Effector CD4-positive, alpha-beta T cell (primary cell): ENCODE measurements around the gene RFX2.
"Not testable (repeated sequence)": the region's sequence is repeated elsewhere in the genome, so short reads cannot be mapped to it uniquely, and the experiment has no call there.

Source experiments
- DNase-seq: peaks from one replicate; pipeline ENCODE4 v3.0.0-alpha.2; 2020

RFX2 gene

DNA sequence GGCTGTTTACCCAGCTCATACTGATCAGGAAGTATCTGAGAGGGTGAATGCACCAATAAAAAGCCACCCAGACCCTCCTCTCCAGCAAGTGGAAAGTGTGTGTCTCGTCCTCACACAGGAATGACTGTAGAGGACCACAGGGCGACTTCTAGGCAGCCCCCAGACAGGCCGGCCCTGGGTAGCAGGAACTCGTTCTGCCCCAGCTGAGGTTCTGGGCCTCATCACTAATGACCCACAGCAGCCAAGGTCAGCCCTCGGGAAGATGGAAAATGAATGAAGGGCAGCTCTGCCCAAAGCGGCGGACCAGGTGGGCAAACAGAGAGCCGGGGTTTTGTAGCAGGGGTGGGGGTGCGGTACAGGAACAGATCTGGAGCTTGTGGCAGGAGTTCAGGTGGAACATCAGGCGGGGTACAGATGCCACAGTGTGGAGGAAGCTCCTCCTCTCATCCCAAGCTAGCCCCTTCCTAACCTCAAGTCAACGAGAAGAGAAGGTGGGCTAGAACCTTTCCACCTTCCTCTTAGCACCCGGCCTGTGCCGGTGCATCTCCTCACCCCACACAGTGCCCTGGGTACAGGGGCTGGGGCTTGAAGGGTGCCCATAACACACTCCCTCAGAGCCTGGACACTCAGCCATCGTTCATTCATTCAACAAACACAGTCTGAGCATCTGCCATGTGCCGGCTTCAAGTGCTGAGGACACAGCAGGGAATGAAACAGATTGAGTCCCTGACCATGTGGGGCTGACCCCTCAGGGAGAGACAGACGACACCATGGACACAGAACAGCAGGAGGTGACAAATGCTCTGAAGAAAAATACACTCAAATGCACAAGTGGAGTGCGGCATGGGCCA is 36.2 kb downstream of the RFX2 start:
- no peak for DNase-seq

DNA sequence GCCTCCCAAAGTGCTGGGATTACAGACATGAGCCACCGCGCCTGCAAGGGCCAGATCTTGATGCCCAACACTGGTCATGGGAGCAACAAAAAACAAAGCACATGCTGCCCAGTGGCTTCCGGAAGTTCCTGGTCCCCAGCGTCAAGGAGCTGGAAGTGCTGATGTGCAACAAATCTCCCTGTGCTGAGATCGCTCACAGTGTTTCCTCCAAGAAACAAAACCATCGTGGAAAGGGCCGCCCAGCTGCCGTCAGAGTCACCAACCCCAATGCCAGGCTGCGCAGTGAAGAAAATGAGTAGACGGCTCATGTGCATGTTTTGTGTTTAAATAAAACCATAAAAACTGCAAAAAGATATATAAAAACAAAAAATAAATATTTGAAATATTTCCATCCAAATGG is 37.1 kb downstream of the RFX2 start:
- DNase-seq: not testable (repeated sequence)

DNA sequence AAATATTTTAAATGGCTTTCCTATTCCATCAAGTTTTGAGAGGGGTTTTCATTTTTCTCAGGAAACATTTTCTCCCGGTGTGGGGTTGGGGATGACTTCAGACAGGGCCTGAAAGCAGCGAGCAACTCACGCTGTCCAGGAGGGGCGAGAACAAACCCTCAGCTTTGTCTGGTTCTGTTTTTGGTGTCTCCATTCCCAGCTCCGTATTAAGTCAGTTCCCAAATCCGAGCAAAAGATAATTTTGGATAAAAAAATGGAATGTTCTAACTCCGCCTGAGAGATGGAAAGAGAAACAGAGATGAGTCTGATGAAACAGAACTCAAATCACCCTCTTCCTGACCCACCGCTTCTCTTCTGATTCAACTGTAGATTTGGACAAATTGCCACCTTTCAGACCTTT is 38.4 kb downstream of the RFX2 start:
- no peak for DNase-seq

DNA sequence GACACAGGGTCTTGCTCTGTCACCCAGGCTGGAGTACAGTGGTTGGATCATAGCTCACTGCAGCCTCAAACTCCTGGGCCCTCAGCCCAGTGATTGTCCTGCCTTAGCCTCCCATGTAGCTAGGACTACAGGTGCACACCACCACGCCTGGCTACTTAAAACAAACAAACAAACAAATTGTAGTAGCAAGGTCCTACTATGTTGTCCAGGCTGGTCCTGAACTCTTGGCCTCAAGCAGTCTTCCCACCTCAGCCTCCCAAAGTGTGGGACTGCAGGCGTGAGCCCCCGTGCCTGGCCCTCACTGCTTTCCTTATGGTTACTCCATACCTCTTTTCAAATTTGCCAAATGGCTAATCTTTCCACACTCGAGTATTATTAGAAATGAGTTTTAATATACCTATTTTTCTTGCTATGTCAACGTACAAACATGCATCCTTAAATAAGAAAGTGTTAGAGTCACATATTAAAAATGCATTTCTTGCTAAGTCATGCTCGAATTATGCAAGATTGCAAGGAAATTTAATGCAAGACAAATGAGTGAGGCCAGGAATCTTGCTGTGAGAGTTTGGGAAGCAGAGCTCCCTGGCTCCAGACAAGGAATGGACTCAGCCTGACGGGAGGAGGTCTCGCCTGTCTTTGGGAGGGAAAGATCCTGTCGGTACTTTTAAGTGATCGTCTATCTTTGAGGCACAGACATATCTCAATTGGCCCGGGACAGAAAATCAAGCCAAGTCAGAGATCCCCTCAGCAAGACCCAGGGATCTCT is 39.4 kb downstream of the RFX2 start:
- DNase-seq: no peak

DNA sequence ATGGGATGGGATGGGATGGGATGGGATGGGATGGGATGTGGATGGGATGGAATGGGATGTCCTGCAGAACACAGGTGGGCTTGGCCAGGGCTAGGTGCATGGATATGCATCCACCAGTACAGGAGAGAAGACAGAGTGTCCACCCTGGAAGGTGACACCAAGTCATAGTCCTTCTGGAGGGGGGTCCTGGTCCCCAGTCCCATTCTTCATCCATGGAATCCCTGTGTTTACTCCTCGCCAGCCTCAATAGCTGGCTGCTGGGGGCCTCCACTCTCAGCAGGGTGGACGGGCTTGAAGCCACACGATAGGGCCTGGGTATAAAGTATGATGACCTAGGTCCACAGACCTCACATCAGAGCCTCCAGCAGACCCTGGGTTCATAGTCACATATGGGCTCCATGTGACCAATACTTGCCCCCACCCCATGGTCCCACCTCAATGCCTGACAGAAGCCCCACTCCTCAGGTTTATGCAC is 40.1 kb downstream of the RFX2 start:
- DNase-seq: no peak

DNA sequence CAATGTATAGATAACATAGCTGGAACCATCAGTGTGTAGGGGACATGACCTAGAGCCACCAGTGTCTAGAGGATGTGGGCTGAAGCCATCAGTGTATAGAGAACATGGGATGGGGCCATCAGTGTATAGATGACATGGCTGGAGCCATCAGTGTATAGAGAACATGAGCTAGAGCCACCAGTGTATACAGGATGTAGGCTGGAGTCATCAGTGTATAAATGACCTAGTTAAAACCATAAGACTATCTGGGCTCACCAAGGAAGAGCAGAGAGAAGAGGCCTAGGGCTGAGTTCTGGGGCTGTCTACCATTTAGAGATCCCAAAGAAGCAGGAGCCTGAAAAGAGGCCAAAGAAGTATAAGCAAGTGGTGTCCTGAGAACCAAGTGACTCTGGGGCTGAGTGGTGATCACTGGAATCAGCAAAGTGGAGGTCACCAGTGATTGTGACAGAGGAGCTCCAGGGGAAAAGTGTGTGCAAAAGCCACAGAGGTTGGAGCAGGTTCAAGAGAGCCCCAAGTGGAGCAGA is 41.0 kb downstream of the RFX2 start:
- no peak for DNase-seq

DNA sequence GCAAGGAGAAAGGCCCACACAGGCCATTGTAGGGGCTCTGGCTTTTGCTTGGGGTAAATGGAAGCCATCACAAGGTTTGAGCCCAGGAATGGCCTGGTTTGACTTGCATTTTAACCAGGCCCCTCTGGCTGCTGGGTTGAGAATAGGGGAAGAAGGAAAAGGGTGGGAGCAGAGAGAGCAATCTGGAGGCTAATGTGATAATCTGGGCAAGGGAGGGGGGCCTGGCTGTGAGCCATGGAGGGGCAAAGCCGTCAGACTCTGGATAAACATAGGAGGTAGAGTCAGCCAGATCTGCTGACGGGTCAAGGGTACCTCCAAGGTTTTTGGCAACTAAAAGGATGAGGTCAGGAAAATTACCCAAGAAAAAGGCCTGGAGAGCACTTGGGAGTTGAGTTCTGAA is 41.6 kb downstream of the RFX2 start:
- DNase-seq: no peak

DNA sequence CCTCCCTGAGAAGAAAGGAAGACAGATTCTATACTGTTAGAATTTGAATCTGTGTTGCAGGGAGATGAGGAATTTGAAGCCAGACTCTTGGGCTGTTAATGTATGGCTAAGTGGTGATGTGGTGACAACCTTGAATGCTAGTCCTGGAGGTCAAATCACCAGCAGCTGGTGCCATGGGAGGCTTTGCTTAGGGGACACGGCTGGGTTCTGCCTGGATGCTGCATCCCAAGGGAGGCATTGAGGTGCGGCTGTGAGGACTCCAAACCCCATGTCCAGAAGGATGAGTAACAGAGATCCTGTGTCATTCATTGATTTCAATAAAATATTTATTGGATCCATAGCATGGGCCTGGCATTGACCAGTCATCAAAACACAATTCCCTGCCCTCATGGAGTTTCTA is 42.3 kb downstream of the RFX2 start:
- no peak for DNase-seq

DNA sequence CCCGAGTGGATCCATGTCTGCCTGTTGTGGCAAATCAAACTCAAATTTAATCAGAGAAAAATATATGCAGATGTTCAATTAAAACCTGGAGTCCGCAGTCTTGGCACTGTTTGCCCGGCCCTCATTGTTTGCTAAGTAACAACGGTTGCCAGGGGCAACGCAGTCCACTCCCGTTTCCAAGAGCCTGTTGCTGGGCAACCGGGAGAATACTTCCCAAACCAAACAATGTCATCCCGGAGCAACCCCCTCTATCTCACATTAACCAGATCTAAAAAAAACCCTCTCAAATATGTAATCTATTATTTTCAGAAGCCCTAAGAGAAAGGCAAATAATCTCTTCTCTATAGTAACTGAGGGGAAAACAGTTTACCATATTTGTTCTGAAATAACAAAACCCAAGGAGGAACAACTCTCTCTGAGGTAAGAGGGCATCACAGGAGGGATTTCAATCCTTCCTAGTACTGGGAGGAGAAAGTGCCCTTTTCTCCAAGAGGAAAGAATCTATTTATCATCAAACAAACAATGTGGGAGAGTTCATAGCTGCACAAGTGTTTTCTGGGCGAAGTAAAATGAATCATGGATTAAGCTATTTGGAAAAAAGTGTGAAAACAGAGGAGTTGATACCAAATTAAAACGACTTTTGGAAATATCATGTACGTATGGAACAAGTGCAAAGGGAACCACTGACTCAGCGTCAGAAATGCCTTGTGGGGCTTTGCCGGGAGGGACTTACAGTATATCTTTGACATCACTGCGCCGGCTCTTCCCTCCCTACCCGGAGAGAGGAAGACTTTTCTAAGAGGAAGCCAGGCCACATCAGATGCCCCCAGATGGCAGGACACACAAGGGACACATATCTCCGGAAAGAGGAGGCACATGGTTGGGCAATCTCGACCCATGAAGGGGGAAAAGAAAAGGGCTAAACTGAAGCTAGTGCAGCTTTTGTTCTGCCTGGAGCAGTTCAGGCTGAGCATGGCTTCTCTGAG is 43.3 kb downstream of the RFX2 start:
- peak; percentile 50 for DNase-seq

DNA sequence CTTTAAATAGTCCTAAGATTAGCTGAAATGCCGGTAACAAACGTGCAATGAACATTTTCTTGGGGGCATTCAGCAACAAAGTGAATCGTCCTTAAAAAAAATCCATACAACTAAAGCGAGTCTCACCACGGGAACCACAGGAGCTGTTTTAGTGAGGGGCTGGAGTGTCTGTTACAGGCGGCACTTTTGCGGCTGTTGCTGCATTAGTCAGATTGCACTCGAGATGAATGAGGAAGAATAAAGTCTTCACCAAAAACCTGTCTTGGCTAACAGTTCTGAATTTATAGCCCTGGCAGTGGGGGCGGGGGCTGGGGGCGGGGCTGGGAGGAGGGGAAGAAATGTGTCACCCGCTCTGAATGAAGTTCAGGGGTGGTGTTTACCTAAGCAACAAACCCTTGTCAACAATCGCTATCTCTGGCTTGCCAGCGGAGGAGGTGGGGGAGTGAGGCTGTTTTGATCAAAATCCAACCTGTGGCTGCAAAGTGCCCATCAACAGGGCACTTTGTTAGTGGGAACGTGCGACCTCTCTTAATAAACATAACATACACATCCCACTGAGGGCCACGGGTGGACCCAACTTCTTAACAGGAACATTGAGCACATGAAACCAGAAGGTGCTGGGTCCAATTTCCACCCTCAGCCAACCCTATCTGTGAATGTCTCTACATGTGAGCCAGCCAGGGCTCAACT is 44.5 kb downstream of the RFX2 start:
- DNase-seq: peak; percentile 43

DNA sequence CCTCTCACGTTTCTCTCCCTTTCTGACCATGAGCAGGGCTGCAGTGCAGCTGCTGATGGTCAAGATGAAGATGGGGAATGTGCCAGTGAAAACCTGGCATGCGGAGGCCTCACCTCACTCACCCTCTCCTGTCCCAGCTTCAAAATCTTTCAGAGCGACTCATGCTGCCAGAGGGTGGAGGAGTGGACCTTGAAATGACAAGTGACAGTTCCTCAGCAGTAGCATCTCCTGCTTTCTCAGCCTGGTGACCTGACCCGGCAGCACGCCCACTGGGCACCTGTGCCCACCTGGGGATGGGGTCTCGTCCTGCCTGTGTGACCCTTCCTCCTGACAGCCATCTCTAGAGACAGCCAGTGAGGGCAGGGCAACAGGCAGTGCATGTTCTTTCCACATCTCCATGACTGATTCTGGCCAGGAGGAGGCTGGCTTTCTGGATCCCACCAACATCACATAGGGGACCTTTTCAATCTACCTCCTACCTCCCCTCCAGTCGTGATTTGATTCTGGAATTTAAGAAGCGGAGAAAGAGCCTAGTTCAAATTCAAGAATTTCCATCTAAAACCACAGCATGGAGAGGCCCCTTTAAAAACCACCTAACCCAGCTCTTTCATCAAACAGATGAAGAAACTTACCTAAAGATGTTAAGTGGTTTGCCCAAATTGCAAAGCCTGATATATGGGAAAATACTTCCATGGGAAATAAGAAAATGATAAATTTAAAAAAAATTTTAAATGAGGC is 45.8 kb downstream of the RFX2 start:
- no peak for DNase-seq

DNA sequence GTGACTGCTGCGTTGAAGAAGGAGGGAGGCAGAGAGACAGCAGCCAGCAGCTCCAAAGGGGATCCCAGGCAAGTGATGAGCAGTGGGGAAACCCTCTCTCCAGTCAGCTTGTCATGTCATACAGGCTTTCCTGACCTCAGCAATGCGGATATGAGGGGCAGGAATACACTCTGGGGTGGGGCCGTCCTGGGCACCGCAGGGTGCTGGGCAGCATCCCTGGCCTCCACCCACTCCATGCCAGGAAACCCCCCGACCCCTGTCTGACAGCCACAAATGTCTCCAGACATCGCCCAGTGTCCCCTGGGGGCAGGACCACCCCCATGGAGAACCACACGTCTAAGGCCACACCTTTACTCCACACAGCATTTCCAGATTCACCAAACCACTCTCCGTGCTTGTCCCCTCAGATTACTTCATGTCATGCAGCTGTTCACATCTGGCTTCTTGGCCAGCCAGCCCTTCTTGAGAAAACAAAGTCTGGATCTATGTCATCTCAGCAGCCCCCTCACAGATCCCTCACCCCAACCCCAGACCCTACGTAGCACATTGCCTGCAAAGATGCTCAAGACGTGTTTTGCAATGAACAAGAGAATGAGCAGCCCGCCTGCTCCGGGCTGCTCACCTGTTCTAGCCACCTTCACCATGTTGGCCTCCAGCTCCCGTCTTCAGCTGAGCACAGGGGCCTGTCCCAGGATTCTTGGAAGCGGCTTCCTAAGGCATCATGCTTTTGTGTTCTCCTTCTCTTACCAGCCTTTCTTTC is 46.5 kb downstream of the RFX2 start:
- no peak for DNase-seq

DNA sequence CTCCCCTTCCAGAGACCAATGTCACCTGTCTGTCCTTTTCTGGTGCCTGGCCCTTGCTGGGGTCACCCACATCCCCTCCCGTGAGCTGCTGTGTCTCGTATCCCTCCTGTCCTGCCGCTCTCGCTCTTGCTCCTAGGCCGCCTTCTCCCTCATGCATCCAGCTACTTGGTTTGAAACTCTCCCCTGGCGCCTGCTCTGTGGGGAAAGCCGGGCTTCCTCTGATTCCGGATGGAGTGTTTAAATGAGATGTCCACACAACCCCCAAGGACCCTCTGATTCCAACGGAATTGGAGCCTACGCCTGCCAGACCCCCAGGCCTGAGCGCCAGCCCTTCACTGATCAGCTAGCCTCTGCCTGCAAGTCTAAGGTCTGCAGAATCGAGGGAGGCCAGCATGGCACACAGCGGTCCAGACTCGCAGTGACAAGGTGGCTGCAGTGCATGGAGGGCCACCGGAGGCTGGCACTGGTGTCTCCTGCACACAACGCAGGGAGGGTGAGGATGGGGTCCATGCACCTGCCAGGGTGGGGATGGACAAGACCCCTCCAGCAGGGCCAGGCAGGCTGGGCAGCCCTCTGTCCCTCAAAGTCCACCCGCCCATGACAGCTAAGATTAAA is 47.2 kb downstream of the RFX2 start:
- DNase-seq: no peak

DNA sequence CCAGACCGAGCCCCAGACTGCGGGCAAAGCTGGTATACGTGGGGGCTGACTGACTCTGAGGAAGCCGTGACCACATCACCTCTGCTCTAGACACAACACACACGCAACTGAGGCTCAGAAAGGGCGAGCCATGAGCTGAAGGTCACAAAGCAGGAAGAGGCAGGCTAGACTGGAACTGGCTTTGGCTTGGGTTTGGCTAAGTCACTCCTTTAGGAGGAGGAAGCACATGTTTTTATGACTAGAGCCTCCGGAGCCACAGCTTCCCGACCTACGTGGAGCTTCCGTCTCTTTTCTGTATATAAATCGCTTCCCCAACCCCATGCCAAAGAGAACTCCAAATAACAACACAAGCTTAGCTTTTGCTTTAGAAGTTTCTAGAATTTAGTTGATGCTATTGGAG is 48.0 kb downstream of the RFX2 start:
- peak; percentile 44 for DNase-seq

DNA sequence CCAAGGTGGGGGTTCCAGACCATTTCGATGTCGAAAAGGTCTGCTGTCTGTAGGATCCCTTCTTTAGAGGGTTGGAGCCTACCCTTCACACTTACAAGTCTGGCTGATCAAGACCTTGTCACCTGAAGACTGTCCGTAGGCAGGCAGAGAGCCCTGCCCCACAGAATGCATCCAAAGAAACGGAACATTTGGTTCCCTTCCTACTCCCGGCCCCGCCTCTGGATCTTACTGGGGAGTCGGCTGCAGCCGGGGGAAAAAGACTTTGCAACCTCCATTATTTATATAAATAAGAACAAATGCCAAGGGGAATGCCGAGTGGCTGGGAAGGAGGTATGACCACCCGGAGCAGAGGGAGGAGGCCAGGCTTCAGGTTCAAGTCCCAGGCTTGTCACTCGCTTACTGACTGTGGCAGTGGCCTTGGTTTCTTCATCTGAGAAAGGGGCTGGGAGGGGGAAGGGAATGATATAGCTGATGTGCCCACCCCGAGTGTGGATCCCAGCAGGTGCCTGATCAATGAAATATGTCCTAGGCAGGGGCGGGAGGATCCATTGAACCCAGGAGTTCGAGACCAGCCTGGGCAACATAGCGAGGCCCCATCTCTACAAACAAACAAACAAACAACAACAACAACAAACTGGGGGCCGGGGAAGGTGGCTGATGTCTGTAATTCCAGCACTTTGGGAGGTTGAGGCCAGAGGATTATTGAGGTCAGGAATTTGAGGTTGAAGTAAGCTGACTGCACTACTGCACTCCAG is 48.7 kb downstream of the RFX2 start:
- DNase-seq: no peak

DNA sequence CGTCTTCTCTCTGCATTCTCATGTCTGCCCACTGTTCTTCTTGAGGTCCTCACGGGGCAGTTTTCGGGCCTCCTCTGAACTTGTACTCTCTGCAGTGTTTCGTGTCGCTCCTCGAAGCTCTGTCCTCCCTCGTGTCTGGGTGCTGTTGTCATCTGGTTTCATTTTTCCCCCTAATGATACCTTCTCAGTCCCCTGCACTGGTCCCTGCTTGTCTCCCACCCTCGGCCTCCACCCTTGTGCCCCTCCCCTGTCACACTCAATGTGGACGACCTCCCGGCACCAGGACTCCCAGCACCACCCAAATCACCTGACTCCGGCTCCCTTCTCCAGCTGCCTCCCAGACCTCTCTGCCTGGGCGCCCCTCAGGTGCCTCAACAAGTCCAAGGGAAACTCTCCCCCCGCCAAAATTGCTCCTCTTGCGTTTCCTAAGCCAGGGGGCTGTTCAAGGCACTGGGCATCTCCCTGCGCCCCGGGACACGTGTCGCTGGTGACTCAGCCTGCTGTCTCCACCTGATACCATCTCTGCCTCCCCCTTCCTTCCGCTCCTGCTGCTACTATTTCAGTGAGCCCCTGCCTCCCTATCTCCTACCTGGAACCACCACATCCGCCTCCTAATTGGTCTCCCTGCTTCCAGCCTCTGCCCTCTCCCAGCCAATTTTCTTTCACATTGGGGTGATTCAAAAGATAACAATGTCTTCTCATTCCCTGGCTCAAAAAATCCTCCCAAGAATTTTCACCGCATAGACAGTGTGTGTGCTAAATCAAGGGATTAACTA is 49.5 kb downstream of the RFX2 start:
- DNase-seq: peak; percentile 49

DNA sequence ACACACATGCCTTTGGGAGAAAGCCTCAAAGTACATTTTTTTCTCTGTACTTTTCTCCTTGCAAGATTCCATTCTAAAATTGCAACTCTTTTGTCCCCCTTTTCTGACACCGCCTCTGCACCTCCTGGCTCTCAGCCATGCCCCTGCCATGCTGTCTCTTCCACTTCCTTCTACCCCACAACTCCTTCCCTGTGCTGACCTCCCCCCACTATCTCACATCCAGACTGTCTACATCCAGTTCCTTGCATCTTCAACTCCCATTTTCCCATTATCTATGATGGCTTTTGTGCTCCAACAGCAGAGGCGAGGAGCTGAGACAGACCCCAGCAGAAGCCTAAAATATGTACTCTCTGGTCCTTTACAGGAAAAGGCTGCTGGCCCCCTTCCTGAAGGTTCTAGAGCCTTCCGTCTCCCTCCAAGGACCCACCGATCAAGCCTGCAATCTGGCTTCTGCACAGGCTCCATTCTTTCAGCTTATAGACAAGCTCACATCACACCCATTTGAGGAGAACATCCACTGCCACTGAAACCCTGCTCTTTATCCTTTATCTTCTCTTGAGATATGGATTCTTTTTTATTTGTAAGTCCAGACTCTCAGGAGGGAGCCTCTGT is 50.2 kb downstream of the RFX2 start:
- DNase-seq: no peak

DNA sequence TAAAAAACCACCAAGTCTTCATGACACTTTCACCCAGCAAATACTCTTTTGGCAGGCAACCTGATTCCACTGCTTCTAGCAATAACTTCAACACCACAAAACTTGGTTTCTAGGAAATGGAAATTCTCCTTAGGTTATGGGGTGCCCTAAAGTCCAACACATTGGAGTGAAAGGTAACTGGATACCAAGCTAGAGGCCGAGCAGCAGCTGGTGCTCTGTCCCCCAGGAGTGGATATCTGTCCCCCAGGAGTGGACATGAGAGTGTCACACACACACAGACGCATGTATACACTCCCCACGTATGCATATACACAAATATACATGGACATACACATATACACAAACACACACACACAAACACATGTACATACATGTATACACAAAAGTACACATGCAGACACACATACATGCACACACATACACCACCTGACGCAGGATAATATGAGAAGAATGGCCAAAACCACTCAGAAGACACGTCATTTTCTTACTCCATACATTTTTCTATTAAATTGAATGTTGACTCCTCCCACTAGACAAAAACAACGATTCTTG is 50.8 kb downstream of the RFX2 start:
- no peak for DNase-seq
